ENCODE results near the gene PCDHGA11.

Gene PCDHGA11

DNA sequence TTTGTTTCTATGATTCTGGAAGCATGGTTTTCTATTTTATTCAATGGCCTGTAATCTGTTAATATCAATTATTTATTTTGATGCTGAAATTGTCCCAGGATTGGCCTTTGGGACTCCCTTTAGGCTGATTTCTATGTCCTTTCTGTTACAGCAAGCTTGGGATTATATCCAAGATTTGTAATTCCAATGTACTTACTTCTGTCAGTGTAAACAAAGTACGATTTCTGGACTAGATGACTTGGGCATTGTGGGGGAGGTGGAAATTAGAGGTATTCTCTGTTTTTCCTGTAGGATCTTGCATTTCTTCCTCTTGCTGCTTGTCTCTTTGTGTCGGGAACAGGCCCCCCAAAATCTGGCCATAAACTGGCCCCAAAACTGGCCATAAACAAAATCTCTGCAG is 13.2 kb downstream of the PCDHGA11 start:
- Histone ChIP-seq H4K20me1 (ENCODE audit: insufficient read depth, low read length) (no peaks in the 10 kb centered on the region), H3K36me3 (replicated peaks; ENCODE audit: low read depth, low read length) (no peaks in the 10 kb centered on the region), H3K27ac (ENCODE audit: low read length) (no peak overlapping the region), H3K4me2 (ENCODE audit: low read length) (no peak overlapping the region), H3K4me1 (ENCODE audit: low read length) (no peaks in the 10 kb centered on the region), H2AFZ (ENCODE audit: low read depth, low read length) (no peak overlapping the region), H3K9me3 (ENCODE audit: insufficient read depth, low read length) (no peaks in the 10 kb centered on the region), H3K9ac (ENCODE audit: low read length) (no peak overlapping the region), H3K27me3 (ENCODE audit: low read depth, low read length) (peaks cover 5% of the 10 kb centered on the region; the same call in 1 of the 2 replicates), H3K79me2 (ENCODE audit: low read length) (no peaks in the 10 kb centered on the region), H3K4me3 (ENCODE audit: low read length) (no peak overlapping the region)
- no peak for TF ChIP-seq EZH2phosphoT487 (IDR thresholded peaks at IDR 0.05; ENCODE audit: low read depth)
- TF ChIP-seq, protein P1, sequence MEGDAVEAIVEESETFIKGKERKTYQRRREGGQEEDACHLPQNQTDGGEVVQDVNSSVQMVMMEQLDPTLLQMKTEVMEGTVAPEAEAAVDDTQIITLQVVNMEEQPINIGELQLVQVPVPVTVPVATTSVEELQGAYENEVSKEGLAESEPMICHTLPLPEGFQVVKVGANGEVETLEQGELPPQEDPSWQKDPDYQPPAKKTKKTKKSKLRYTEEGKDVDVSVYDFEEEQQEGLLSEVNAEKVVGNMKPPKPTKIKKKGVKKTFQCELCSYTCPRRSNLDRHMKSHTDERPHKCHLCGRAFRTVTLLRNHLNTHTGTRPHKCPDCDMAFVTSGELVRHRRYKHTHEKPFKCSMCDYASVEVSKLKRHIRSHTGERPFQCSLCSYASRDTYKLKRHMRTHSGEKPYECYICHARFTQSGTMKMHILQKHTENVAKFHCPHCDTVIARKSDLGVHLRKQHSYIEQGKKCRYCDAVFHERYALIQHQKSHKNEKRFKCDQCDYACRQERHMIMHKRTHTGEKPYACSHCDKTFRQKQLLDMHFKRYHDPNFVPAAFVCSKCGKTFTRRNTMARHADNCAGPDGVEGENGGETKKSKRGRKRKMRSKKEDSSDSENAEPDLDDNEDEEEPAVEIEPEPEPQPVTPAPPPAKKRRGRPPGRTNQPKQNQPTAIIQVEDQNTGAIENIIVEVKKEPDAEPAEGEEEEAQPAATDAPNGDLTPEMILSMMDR (IDR thresholded peaks at IDR 0.05; ENCODE audit: low read depth, low read length), result no peak

GRCh38 chr5:141437221-141437620 is 16.4 kb downstream of the PCDHGA11 start:
- H3K9me3 ChIP-seq (ENCODE audit: insufficient read depth, low read length), result no peaks in the 10 kb centered on the region
- H4K20me1 ChIP-seq (ENCODE audit: insufficient read depth, low read length), result no peaks in the 10 kb centered on the region
- no peak overlapping the region for H3K4me2 ChIP-seq (ENCODE audit: low read length)
- H3K9ac ChIP-seq (ENCODE audit: low read length), result no peak overlapping the region
- no peak overlapping the region for H2AFZ ChIP-seq (ENCODE audit: low read depth, low read length)
- H3K27me3 ChIP-seq (ENCODE audit: low read depth, low read length), result peaks cover 5% of the 10 kb centered on the region; the same call in 1 of the 2 replicates
- no peaks in the 10 kb centered on the region for H3K4me1 ChIP-seq (ENCODE audit: low read length)
- no peaks in the 10 kb centered on the region for H3K79me2 ChIP-seq (ENCODE audit: low read length)
- no peaks in the 10 kb centered on the region for H3K36me3 ChIP-seq (replicated peaks; ENCODE audit: low read depth, low read length)
- H3K4me3 ChIP-seq (ENCODE audit: low read length), result no peak overlapping the region
- TF ChIP-seq, protein P1 (IDR thresholded peaks at IDR 0.05; ENCODE audit: low read depth, low read length), result no peak
- no peak for TF ChIP-seq EZH2phosphoT487 (IDR thresholded peaks at IDR 0.05; ENCODE audit: low read depth)
- H3K27ac ChIP-seq (ENCODE audit: low read length), result no peak overlapping the region

GRCh38 chr5:141439411-141440141 is 18.7 kb downstream of the PCDHGA11 start:
- Histone ChIP-seq H3K36me3 (replicated peaks; ENCODE audit: low read depth, low read length) (no peaks in the 10 kb centered on the region), H4K20me1 (ENCODE audit: insufficient read depth, low read length) (no peaks in the 10 kb centered on the region), H2AFZ (ENCODE audit: low read depth, low read length) (no peak overlapping the region), H3K4me2 (ENCODE audit: low read length) (no peak overlapping the region), H3K79me2 (ENCODE audit: low read length) (no peaks in the 10 kb centered on the region), H3K27ac (ENCODE audit: low read length) (no peak overlapping the region), H3K27me3 (ENCODE audit: low read depth, low read length) (peaks cover 5% of the 10 kb centered on the region; the same call in 1 of the 2 replicates), H3K9me3 (ENCODE audit: insufficient read depth, low read length) (no peaks in the 10 kb centered on the region), H3K4me1 (ENCODE audit: low read length) (no peaks in the 10 kb centered on the region), H3K9ac (ENCODE audit: low read length) (no peak overlapping the region), H3K4me3 (ENCODE audit: low read length) (no peak overlapping the region)
- TF ChIP-seq, protein P1 (IDR thresholded peaks at IDR 0.05; ENCODE audit: low read depth, low read length), result no peak
- TF ChIP-seq EZH2phosphoT487 (IDR thresholded peaks at IDR 0.05; ENCODE audit: low read depth), result no peak

DNA sequence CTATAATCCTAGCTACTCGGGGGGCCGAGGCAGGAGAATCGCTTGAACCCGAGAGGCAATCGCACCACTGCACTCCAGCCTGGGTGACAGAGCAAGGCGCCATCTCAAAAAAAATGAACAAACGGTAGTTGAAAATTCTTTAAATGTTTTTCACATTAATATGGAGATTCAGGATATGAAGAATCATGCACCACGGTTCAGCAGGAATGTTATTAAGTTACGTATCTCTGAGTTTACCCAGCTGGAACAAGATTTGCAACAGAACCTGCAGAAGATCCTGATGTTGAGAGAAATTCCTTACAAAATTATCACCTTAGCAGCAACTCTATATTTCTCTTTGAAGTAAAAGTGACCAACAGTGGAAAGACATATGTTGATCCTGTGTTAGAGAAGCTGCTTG is 19.5 kb downstream of the PCDHGA11 start:
- Histone ChIP-seq H3K4me1 (ENCODE audit: low read length) (no peaks in the 10 kb centered on the region), H2AFZ (ENCODE audit: low read depth, low read length) (no peak overlapping the region), H3K4me3 (ENCODE audit: low read length) (no peak overlapping the region), H3K27me3 (ENCODE audit: low read depth, low read length) (peaks cover 5% of the 10 kb centered on the region; the same call in 1 of the 2 replicates), H3K9me3 (ENCODE audit: insufficient read depth, low read length) (no peaks in the 10 kb centered on the region), H3K27ac (ENCODE audit: low read length) (no peak overlapping the region), H3K79me2 (ENCODE audit: low read length) (no peaks in the 10 kb centered on the region), H3K4me2 (ENCODE audit: low read length) (no peak overlapping the region), H3K9ac (ENCODE audit: low read length) (no peak overlapping the region), H3K36me3 (replicated peaks; ENCODE audit: low read depth, low read length) (no peaks in the 10 kb centered on the region), H4K20me1 (ENCODE audit: insufficient read depth, low read length) (no peaks in the 10 kb centered on the region)
- TF ChIP-seq, protein P1 (IDR thresholded peaks at IDR 0.05; ENCODE audit: low read depth, low read length), result no peak
- TF ChIP-seq EZH2phosphoT487 (IDR thresholded peaks at IDR 0.05; ENCODE audit: low read depth), result no peak
